HEK293 (cell line): ENCODE measurements around the gene RNU6-7.

Source experiments
- BCL11B ChIP-seq: fragments of 450-650 bp; formaldehyde crosslinking; IDR thresholded peaks from 2 replicates; pipeline ENCODE4 v1.5.1; 2016; ENCODE audit warnings: low read depth, missing biosample characterization, missing genetic modification characterization
- GLI2 ChIP-seq: fragments of 450-650 bp; formaldehyde crosslinking; IDR thresholded peaks from 2 replicates; pipeline ENCODE4; 2017; ENCODE audit warnings: missing biosample characterization, missing genetic modification characterization, low read depth, borderline replicate concordance
- IKZF3 ChIP-seq: fragments of 450-650 bp; IDR thresholded peaks from 2 replicates; pipeline ENCODE4 v1.5.0; 2018; ENCODE audit warnings: missing biosample characterization, mild to moderate bottlenecking, missing genetic modification characterization, moderate library complexity
- PATZ1 ChIP-seq: fragments of 450-650 bp; formaldehyde crosslinking; IDR thresholded peaks from 2 replicates; pipeline ENCODE4 v1.5.1; 2016; ENCODE audit warnings: missing biosample characterization, missing genetic modification characterization
- SP7 ChIP-seq: fragments of 450-650 bp; formaldehyde crosslinking; IDR thresholded peaks from 2 replicates; pipeline ENCODE4 v1.5.1; 2016; ENCODE audit warnings: missing biosample characterization, missing genetic modification characterization
- ZBTB1 ChIP-seq: fragments of 450-650 bp; formaldehyde crosslinking; IDR thresholded peaks from 2 replicates; pipeline ENCODE4 v1.5.1; 2016; ENCODE audit warnings: missing biosample characterization, missing genetic modification characterization
- ZBTB21 ChIP-seq: fragments of 450-650 bp; formaldehyde crosslinking; IDR thresholded peaks from 2 replicates; pipeline ENCODE4 v1.5.1; 2017; ENCODE audit warnings: missing biosample characterization, missing genetic modification characterization
- ZBTB7A ChIP-seq: fragments of 450-650 bp; formaldehyde crosslinking; IDR thresholded peaks from 2 replicates; pipeline ENCODE4 v1.5.1; 2016; ENCODE audit warnings: low read depth, missing biosample characterization, missing genetic modification characterization
- ZNF10 ChIP-seq: fragments of 450-650 bp; formaldehyde crosslinking; IDR thresholded peaks from 2 replicates; pipeline ENCODE4 v1.5.1; 2017; ENCODE audit warnings: missing biosample characterization, missing genetic modification characterization
- ZNF133 ChIP-seq: fragments of 450-650 bp; formaldehyde crosslinking; IDR thresholded peaks from 2 replicates; pipeline ENCODE4 v1.5.1; 2016; ENCODE audit warnings: missing biosample characterization, missing genetic modification characterization
- ZNF202 ChIP-seq: fragments of 450-650 bp; formaldehyde crosslinking; IDR thresholded peaks from 2 replicates; pipeline ENCODE4 v1.5.1; 2016; ENCODE audit warnings: missing biosample characterization, missing genetic modification characterization, borderline replicate concordance
- ZNF214 ChIP-seq: fragments of 450-650 bp; formaldehyde crosslinking; IDR thresholded peaks from 2 replicates; pipeline ENCODE4 v1.5.1; 2017; ENCODE audit warnings: missing biosample characterization, mild to moderate bottlenecking, missing genetic modification characterization, borderline replicate concordance
- ZNF292 ChIP-seq: fragments of 450-650 bp; formaldehyde crosslinking; IDR thresholded peaks from 2 replicates; pipeline ENCODE4 v1.5.1; 2016; ENCODE audit warnings: low read depth, missing biosample characterization, missing genetic modification characterization, borderline replicate concordance
- ZNF335 ChIP-seq: fragments of 450-650 bp; formaldehyde crosslinking; conservative IDR thresholded peaks from 2 replicates; pipeline ENCODE4 v1.5.1; 2016; ENCODE audit warnings: missing biosample characterization, missing genetic modification characterization
- ZNF341 ChIP-seq: fragments of 450-650 bp; formaldehyde crosslinking; IDR thresholded peaks from 2 replicates; pipeline ENCODE4; 2016; ENCODE audit warnings: low read depth, missing biosample characterization, missing genetic modification characterization
- ZNF391 ChIP-seq: fragments of 450-650 bp; formaldehyde crosslinking; IDR thresholded peaks from 2 replicates; pipeline ENCODE4 v1.5.1; 2016; ENCODE audit warnings: low read depth, missing biosample characterization, missing genetic modification characterization, borderline replicate concordance
- ZNF521 ChIP-seq: fragments of 450-650 bp; formaldehyde crosslinking; IDR thresholded peaks from 2 replicates; pipeline ENCODE4 v1.5.1; 2017; ENCODE audit warnings: missing biosample characterization, mild to moderate bottlenecking, missing genetic modification characterization
- ZNF529 ChIP-seq: fragments of 450-650 bp; formaldehyde crosslinking; IDR thresholded peaks from 2 replicates; pipeline ENCODE4 v1.5.1; 2017; ENCODE audit warnings: missing genetic modification characterization, missing biosample characterization; ENCODE audit not compliant: insufficient replicate concordance
- ZNF561 ChIP-seq: fragments of 450-650 bp; IDR thresholded peaks from 2 replicates; pipeline ENCODE4 v1.5.1; 2018; ENCODE audit warnings: missing biosample characterization, missing genetic modification characterization, borderline replicate concordance
- ZNF660 ChIP-seq: fragments of 450-650 bp; IDR thresholded peaks from 2 replicates; pipeline ENCODE4 v1.5.1; 2018; ENCODE audit warnings: missing biosample characterization, mild to moderate bottlenecking, missing genetic modification characterization
- ZNF670 ChIP-seq: fragments of 450-650 bp; formaldehyde crosslinking; IDR thresholded peaks from 2 replicates; pipeline ENCODE4 v1.5.1; 2016; ENCODE audit warnings: missing biosample characterization, missing genetic modification characterization, low read depth
- ZNF704 ChIP-seq: fragments of 450-650 bp; formaldehyde crosslinking; IDR thresholded peaks from 2 replicates; pipeline ENCODE4 v1.5.1; 2016; ENCODE audit warnings: missing biosample characterization, missing genetic modification characterization
- ZNF707 ChIP-seq: fragments of 450-650 bp; formaldehyde crosslinking; IDR thresholded peaks from 2 replicates; pipeline ENCODE4 v1.5.1; 2016; ENCODE audit warnings: missing biosample characterization, missing genetic modification characterization
- ZSCAN23 ChIP-seq: fragments of 450-650 bp; formaldehyde crosslinking; IDR thresholded peaks from 2 replicates; pipeline ENCODE4 v1.5.1; 2016; ENCODE audit warnings: missing biosample characterization, missing genetic modification characterization
- TF ChIP-seq, protein P1 (sequence below): fragments of 450-650 bp; formaldehyde crosslinking; conservative IDR thresholded peaks from 2 replicates; pipeline ENCODE4 v1.5.1; 2016; ENCODE audit warnings: low read depth, missing biosample characterization, missing genetic modification characterization
- TF ChIP-seq, protein P2 (sequence below): fragments of 450-650 bp; formaldehyde crosslinking; IDR thresholded peaks from 2 replicates; pipeline ENCODE4 v1.5.1; 2016; ENCODE audit warnings: missing biosample characterization, missing genetic modification characterization
- TF ChIP-seq, protein P3 (sequence below): fragments of 450-650 bp; formaldehyde crosslinking; IDR thresholded peaks from 2 replicates; pipeline ENCODE4 v1.5.1; 2016; ENCODE audit warnings: missing biosample characterization, missing genetic modification characterization

The RNU6-7 gene

DNA sequence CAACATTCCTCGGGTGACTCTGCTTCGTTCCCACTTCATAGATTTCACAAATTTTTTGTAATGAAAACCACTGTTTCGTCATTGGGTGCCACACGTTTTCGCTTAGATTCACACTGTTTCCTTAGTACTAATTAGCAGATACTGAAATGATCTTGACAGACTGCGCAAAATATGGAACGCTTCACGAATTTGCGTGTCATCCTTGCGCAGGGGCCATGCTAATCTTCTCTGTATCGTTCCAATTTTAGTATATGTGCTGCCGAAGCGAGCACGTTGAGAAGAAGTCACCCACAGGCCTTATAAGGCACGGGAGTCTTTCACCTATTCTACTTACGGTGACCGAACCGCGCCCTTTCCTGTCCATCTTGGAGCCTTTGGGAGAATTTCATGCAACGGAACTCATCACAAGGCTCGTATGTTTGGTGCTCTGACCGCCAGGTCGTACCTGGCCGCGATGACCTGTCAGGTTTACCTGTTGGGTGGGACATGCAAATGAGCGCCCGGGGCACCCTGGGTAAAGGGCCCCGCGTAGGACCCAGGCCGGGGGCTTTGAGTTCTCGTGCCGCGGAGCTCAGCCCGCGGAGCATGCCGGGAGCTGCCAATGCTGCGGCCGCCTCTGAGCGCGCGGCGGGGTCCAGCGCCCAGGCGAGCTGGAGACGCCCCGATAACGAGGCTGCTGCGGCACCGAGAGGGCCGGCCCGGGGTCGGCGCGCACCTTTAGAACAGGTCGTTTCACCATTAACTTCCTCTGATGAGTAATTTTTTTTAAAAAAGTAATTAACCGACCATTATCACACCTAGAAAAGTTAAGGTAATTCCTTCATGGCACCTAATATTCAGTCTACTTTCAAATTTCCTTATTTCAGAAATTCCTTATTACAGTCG lies 1.4 kb downstream of the RNU6-7 start, which contains the start of gene RNU6-8 (continued):
- TF ChIP-seq BCL11B (no peak), GLI2 (tag by site-specific recombination) (0 out of 2 replicates have a peak, but pooled peaks have one; percentile 6), ZNF133 (no peak), ZNF335 (tag by site-specific recombination) (peak; percentile 61), ZNF660 (tag by site-specific recombination) (peak; percentile 67), ZNF10 (tag by site-specific recombination) (peak; percentile 51), ZNF704 (tag by site-specific recombination) (no peak), ZNF292 (no peak), ZNF561 (no peak), IKZF3 (no peak), PATZ1 (tag by site-specific recombination) (peak; percentile 45), ZBTB21 (peak; percentile 76), ZSCAN23 (tag by site-specific recombination) (no peak), ZNF341 (no peak), ZNF202 (no peak), SP7 (tag by site-specific recombination) (peak; percentile 84), ZNF529 (tag by site-specific recombination) (no peak), ZNF707 (tag by site-specific recombination) (no peak), ZBTB7A (tag by site-specific recombination) (no peak), ZNF214 (tag by site-specific recombination) (no peak), ZNF521 (tag by site-specific recombination) (no peak), ZNF391 (tag by site-specific recombination) (0 out of 2 replicates have a peak, but pooled peaks have one; percentile 62), ZBTB1 (tag by site-specific recombination) (peak; percentile 79; the same call in 1 of the 2 replicates), ZNF670 (tag by site-specific recombination) (no peak)
- TF ChIP-seq, protein P1, sequence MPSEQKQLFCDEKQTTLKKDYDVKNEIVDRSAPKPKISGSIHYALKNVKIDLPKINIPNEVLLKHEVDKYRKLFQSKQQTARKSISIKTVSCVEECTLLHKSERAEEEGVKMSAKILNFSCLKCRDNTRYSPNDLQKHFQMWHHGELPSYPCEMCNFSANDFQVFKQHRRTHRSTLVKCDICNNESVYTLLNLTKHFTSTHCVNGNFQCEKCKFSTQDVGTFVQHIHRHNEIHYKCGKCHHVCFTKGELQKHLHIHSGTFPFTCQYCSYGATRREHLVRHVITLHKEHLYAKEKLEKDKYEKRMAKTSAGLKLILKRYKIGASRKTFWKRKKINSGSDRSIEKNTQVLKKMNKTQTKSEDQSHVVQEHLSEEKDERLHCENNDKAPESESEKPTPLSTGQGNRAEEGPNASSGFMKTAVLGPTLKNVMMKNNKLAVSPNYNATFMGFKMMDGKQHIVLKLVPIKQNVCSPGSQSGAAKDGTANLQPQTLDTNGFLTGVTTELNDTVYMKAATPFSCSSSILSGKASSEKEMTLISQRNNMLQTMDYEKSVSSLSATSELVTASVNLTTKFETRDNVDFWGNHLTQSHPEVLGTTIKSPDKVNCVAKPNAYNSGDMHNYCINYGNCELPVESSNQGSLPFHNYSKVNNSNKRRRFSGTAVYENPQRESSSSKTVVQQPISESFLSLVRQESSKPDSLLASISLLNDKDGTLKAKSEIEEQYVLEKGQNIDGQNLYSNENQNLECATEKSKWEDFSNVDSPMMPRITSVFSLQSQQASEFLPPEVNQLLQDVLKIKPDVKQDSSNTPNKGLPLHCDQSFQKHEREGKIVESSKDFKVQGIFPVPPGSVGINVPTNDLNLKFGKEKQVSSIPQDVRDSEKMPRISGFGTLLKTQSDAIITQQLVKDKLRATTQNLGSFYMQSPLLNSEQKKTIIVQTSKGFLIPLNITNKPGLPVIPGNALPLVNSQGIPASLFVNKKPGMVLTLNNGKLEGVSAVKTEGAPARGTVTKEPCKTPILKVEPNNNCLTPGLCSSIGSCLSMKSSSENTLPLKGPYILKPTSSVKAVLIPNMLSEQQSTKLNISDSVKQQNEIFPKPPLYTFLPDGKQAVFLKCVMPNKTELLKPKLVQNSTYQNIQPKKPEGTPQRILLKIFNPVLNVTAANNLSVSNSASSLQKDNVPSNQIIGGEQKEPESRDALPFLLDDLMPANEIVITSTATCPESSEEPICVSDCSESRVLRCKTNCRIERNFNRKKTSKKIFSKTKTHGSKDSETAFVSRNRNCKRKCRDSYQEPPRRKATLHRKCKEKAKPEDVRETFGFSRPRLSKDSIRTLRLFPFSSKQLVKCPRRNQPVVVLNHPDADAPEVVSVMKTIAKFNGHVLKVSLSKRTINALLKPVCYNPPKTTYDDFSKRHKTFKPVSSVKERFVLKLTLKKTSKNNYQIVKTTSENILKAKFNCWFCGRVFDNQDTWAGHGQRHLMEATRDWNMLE (tag by site-specific recombination), result no peak
- TF ChIP-seq, protein P2, sequence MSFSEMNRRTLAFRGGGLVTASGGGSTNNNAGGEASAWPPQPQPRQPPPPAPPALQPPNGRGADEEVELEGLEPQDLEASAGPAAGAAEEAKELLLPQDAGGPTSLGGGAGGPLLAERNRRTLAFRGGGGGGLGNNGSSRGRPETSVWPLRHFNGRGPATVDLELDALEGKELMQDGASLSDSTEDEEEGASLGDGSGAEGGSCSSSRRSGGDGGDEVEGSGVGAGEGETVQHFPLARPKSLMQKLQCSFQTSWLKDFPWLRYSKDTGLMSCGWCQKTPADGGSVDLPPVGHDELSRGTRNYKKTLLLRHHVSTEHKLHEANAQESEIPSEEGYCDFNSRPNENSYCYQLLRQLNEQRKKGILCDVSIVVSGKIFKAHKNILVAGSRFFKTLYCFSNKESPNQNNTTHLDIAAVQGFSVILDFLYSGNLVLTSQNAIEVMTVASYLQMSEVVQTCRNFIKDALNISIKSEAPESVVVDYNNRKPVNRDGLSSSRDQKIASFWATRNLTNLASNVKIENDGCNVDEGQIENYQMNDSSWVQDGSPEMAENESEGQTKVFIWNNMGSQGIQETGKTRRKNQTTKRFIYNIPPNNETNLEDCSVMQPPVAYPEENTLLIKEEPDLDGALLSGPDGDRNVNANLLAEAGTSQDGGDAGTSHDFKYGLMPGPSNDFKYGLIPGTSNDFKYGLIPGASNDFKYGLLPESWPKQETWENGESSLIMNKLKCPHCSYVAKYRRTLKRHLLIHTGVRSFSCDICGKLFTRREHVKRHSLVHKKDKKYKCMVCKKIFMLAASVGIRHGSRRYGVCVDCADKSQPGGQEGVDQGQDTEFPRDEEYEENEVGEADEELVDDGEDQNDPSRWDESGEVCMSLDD (tag by site-specific recombination), result no peak
- TF ChIP-seq, protein P3, sequence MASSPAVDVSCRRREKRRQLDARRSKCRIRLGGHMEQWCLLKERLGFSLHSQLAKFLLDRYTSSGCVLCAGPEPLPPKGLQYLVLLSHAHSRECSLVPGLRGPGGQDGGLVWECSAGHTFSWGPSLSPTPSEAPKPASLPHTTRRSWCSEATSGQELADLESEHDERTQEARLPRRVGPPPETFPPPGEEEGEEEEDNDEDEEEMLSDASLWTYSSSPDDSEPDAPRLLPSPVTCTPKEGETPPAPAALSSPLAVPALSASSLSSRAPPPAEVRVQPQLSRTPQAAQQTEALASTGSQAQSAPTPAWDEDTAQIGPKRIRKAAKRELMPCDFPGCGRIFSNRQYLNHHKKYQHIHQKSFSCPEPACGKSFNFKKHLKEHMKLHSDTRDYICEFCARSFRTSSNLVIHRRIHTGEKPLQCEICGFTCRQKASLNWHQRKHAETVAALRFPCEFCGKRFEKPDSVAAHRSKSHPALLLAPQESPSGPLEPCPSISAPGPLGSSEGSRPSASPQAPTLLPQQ, result peak; percentile 35; the same call in 1 of the 2 replicates
